Loucy (cell line): ENCODE measurements around the gene CEPT1.

Experiments used
- H2AFZ ChIP-seq: fragments of 200-600 bp; sonication (generic); 2 replicates; pipeline ENCODE4 v1.6.0; 2016; ENCODE audit warnings: antibody characterized with exemption, mild to moderate bottlenecking, low read length, moderate library complexity
- H3F3A ChIP-seq: fragments of 200-600 bp; 2 replicates; pipeline ENCODE4 v1.6.0; 2016; ENCODE audit warnings: antibody characterized with exemption, low read depth, mild to moderate bottlenecking
- H3K27me3 ChIP-seq: fragments of 200-600 bp; sonication (generic); 2 replicates; pipeline ENCODE4 v1.6.1; 2014; ENCODE audit warnings: low read length, mild to moderate bottlenecking; ENCODE audit not compliant: insufficient read depth, poor library complexity, severe bottlenecking
- H3K36me3 ChIP-seq: fragments of 200-600 bp; sonication (generic); 2 replicates; pipeline ENCODE4 v1.6.1; 2016; ENCODE audit warnings: low read length; ENCODE audit not compliant: insufficient read depth
- H3K4me1 ChIP-seq: fragments of 200-600 bp; sonication (generic); 2 replicates; pipeline ENCODE4 v1.5.1; 2014; ENCODE audit warnings: low read length, mild to moderate bottlenecking; ENCODE audit not compliant: insufficient read depth, poor library complexity, severe bottlenecking
- H3K4me2 ChIP-seq: fragments of 200-600 bp; sonication (generic); 2 replicates; pipeline ENCODE4 v1.6.0; 2014; ENCODE audit warnings: antibody characterized with exemption, low read length, low read depth, mild to moderate bottlenecking; ENCODE audit not compliant: poor library complexity, severe bottlenecking
- H3K4me3 ChIP-seq: fragments of 200-600 bp; sonication (generic); 2 replicates; pipeline ENCODE4 v1.5.1; 2014; ENCODE audit warnings: low read length, mild to moderate bottlenecking, mixed read lengths; ENCODE audit not compliant: poor library complexity, severe bottlenecking
- H3K79me2 ChIP-seq: fragments of 200-600 bp; sonication (generic); 2 replicates; pipeline ENCODE4 v1.6.1; 2014; ENCODE audit warnings: low read length; ENCODE audit not compliant: insufficient read depth
- H3K9ac ChIP-seq: fragments of 200-600 bp; sonication (generic); 2 replicates; pipeline ENCODE4 v1.6.0; 2014; ENCODE audit warnings: mild to moderate bottlenecking, low read depth, low read length, moderate library complexity; ENCODE audit not compliant: poor library complexity, severe bottlenecking
- H3K9me2 ChIP-seq: fragments of 200-600 bp; sonication (generic); replicated peaks from 2 replicates; pipeline ENCODE4 v1.6.1; 2016; ENCODE audit warnings: low read depth, low read length, mixed read lengths
- H3K9me3 ChIP-seq: fragments of 200-600 bp; sonication (generic); 2 replicates; pipeline ENCODE4 v1.6.1; 2014; ENCODE audit warnings: mild to moderate bottlenecking, antibody characterized with exemption, low read length, low read depth; ENCODE audit not compliant: insufficient read depth
- H4K20me1 ChIP-seq: fragments of 200-600 bp; sonication (generic); 2 replicates; pipeline ENCODE4 v1.6.0; 2014; ENCODE audit warnings: antibody characterized with exemption, low read length, mild to moderate bottlenecking; ENCODE audit not compliant: insufficient read depth, poor library complexity, severe bottlenecking
- EZH2phosphoT487 ChIP-seq: fragments of 200-600 bp; IDR thresholded peaks from 2 replicates; pipeline ENCODE4 v1.6.1; 2018; ENCODE audit warnings: antibody characterized with exemption, mild to moderate bottlenecking, moderate library complexity, borderline replicate concordance
- TF ChIP-seq, protein P1 (sequence below): fragments of 200-600 bp; sonication (generic); conservative IDR thresholded peaks from 2 replicates; pipeline ENCODE4 v1.5.1; 2014; ENCODE audit warnings: mild to moderate bottlenecking, antibody characterized with exemption, low read length

The CEPT1 gene

GRCh38 chr1:111217183-111217910 lies 77.3 kb downstream of the CEPT1 start:
- peaks cover 8% of the 10 kb centered on the region; the same call in 1 of the 2 replicates for H3K79me2 ChIP-seq
- H3K9me3 ChIP-seq = no peaks in the 10 kb centered on the region
- H3K9me2 ChIP-seq = no peaks in the 10 kb centered on the region
- H3K9ac ChIP-seq = peak overlapping the region; percentile 86
- H3K27me3 ChIP-seq = no peaks in the 10 kb centered on the region
- H3K36me3 ChIP-seq = no peaks in the 10 kb centered on the region
- H2AFZ ChIP-seq = no peak overlapping the region; the same call in 1 of the 2 replicates
- H4K20me1 ChIP-seq = no peaks in the 10 kb centered on the region
- no peak for TF ChIP-seq EZH2phosphoT487
- TF ChIP-seq, protein P1, sequence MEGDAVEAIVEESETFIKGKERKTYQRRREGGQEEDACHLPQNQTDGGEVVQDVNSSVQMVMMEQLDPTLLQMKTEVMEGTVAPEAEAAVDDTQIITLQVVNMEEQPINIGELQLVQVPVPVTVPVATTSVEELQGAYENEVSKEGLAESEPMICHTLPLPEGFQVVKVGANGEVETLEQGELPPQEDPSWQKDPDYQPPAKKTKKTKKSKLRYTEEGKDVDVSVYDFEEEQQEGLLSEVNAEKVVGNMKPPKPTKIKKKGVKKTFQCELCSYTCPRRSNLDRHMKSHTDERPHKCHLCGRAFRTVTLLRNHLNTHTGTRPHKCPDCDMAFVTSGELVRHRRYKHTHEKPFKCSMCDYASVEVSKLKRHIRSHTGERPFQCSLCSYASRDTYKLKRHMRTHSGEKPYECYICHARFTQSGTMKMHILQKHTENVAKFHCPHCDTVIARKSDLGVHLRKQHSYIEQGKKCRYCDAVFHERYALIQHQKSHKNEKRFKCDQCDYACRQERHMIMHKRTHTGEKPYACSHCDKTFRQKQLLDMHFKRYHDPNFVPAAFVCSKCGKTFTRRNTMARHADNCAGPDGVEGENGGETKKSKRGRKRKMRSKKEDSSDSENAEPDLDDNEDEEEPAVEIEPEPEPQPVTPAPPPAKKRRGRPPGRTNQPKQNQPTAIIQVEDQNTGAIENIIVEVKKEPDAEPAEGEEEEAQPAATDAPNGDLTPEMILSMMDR = no peak
- H3K4me3 ChIP-seq = peak overlapping the region; percentile 60
- peaks cover 95% of the 10 kb centered on the region for H3K4me1 ChIP-seq
- H3K4me2 ChIP-seq = peak overlapping the region; percentile 75
- H3F3A ChIP-seq = peaks cover 22% of the 10 kb centered on the region

DNA sequence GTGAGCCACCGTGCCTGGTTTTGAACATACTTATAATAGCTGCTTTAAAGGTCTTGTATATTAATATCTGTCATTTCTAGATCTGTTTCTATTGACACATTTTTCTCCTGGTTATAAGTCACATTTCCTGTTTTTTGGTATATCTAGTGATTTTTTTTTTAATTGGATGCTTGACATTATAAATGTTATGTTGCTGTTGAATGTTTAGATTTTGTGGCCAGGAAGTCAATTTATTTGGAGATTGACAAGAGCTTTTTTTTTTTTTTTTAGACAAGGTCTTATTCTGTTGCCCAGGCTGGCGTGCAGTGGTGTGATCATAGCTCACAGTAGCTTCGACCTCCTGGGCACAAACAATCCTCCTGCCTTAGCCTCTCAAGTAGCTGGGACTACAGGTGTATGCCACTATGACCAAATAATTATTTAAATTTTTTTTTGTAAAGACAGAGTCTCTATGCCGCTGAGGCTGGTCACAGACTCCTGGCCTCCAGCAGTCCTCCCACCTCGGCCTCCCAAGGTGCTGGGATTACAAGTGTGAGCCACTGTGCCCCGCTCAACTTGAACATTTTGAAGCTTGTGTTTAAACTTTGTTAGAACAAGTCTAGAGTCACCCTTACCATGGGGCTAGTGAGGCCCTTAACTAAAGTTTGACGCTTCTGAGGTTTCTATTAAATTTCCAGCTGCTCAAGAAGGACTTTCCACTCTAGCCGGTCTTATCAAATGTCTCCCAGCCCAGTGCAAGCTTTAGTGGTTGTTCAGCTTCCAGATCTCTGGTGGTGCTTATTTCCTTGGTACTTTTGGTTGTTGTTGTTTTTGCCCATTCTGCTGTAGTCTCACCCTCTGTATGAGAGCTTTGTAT lies 78.9 kb downstream of the CEPT1 start:
- Histone ChIP-seq H3K9me3 (no peaks in the 10 kb centered on the region), H3K79me2 (peaks cover 8% of the 10 kb centered on the region; the same call in 1 of the 2 replicates), H3F3A (peaks cover 23% of the 10 kb centered on the region), H3K36me3 (no peaks in the 10 kb centered on the region), H4K20me1 (no peaks in the 10 kb centered on the region), H3K27me3 (no peaks in the 10 kb centered on the region), H3K4me3 (no peak overlapping the region), H2AFZ (peak overlapping the region; percentile 38; the same call in 1 of the 2 replicates), H3K4me2 (peak overlapping the region; percentile 80), H3K4me1 (peaks cover 89% of the 10 kb centered on the region), H3K9me2 (no peaks in the 10 kb centered on the region), H3K9ac (peak overlapping the region; percentile 76)
- TF ChIP-seq, protein P1 = no peak
- no peak for TF ChIP-seq EZH2phosphoT487

DNA sequence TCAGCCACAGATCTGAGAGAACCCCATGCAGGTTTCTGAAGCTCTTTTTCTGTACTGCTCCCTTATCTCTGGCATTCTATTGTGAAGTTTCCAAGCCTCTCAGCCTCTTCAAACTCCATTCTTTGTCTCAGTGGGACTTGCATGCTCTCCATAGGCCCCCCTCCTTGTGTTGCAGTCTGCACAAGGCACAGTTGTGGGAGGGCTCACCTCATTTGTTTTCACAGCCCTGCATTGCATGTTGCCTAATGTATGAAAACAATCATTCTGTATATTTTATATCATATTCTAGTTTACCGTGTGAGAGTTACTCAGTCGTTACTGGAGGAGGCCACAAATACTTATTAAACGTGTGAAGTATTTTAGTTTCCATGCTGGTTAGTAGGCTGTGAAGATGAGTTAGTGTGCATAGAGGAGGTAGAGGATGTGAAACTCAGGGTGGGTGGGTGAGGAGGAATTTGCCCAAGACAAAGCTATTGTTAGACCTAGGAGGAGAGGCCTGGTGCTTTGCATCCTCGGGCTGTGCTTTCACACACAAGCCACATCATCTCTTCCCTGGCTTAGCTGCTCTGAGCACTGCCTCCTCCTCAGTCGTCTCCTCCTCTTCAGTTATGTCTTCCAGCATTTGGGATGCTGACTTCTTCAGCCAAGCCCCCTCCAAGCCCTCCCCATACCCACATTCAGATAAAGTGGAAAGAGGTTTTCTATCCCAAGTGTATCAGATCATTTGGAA lies 79.7 kb downstream of the CEPT1 start:
- Histone ChIP-seq H2AFZ (peak overlapping the region; percentile 38; the same call in 1 of the 2 replicates), H3K4me1 (peaks cover 81% of the 10 kb centered on the region), H3K4me2 (peak overlapping the region; percentile 80), H3K79me2 (peaks cover 8% of the 10 kb centered on the region; the same call in 1 of the 2 replicates), H3F3A (peaks cover 23% of the 10 kb centered on the region), H3K9me2 (no peaks in the 10 kb centered on the region), H3K36me3 (no peaks in the 10 kb centered on the region), H4K20me1 (no peaks in the 10 kb centered on the region), H3K9me3 (no peaks in the 10 kb centered on the region), H3K9ac (peak overlapping the region; percentile 76), H3K4me3 (peak overlapping the region; percentile 3), H3K27me3 (no peaks in the 10 kb centered on the region)
- TF ChIP-seq, protein P1 = no peak
- TF ChIP-seq EZH2phosphoT487 = no peak
